PC-3 (cell line): ENCODE data around the gene SCIMP. TPM values are rescaled to one million over a fixed set of nuclear protein-coding genes. Genes with fewer than 3 reads are reported as not detected.

Experiments
- ATAC-seq: fragments of 200-7000 bp; cut with Tn5 transposase; 2 replicates; pipeline ENCODE4 v1.9.1; 2020; ENCODE audit warnings: mild to moderate bottlenecking, moderate library complexity
- BruUV-seq: library from RNA; stranded (reverse); fragments of 400-500 nt; replicated peaks from 2 replicates; lab custom pipeline; 2021; lab: Mats Ljungman, UMichigan
- CTCF ChIA-PET: fragments of 300-600 bp; sonication (Branson Sonifier 250); formaldehyde crosslinking; loops from one replicate; lab custom pipeline; 2022; ENCODE audit warnings: antibody characterized with exemption; lab: Charles Lee
- POLR2A ChIA-PET: fragments of 300-600 bp; sonication (Branson Sonifier 250); formaldehyde crosslinking; loops from one replicate; lab custom pipeline; 2022; ENCODE audit warnings: antibody characterized with exemption; ENCODE audit not compliant: unreplicated experiment; lab: Charles Lee
- DNase-seq: peaks from one replicate; pipeline ENCODE4 v3.0.0-alpha.2; 2015
- H2AFZ ChIP-seq: fragments of 300-600 bp; sonication (generic); 2 replicates; pipeline ENCODE4 v1.6.0; 2016; ENCODE audit warnings: antibody characterized with exemption, low read length
- H3F3A ChIP-seq: fragments of 300-600 bp; sonication (generic); one replicate; pipeline ENCODE4 v1.6.0; 2017; ENCODE audit warnings: antibody characterized with exemption, low read length, control low read depth, mild to moderate bottlenecking; ENCODE audit not compliant: unreplicated experiment
- H3K27ac ChIP-seq: fragments of 300-600 bp; sonication (generic); 2 replicates; pipeline ENCODE4 v1.5.1; 2016; ENCODE audit warnings: mild to moderate bottlenecking, low read length
- H3K27me3 ChIP-seq: fragments of 300-600 bp; sonication (generic); 2 replicates; pipeline ENCODE4 v1.6.1; 2016; ENCODE audit warnings: low read length, mixed read lengths
- H3K36me3 ChIP-seq: fragments of 300-600 bp; sonication (generic); 2 replicates; pipeline ENCODE4 v1.6.1; 2016; ENCODE audit warnings: low read depth, mixed run types, low read length, mixed read lengths
- H3K4me1 ChIP-seq: fragments of 300-600 bp; sonication (generic); 2 replicates; pipeline ENCODE4 v1.5.1; 2016; ENCODE audit warnings: low read length; ENCODE audit not compliant: insufficient read depth
- H3K4me2 ChIP-seq: fragments of 300-600 bp; sonication (generic); 2 replicates; pipeline ENCODE4 v1.6.0; 2016; ENCODE audit warnings: low read length
- H3K4me3 ChIP-seq: fragments of 300-600 bp; sonication (generic); 2 replicates; pipeline ENCODE4 v1.5.1; 2016; ENCODE audit warnings: mild to moderate bottlenecking, low read length, mixed read lengths
- H3K79me2 ChIP-seq: fragments of 300-600 bp; sonication (generic); 2 replicates; pipeline ENCODE4 v1.6.1; 2017; ENCODE audit warnings: low read length, mixed read lengths
- H3K9ac ChIP-seq: fragments of 300-600 bp; sonication (generic); 2 replicates; pipeline ENCODE4 v1.6.0; 2016; ENCODE audit warnings: mild to moderate bottlenecking, low read length
- H3K9me2 ChIP-seq: fragments of 300-600 bp; sonication (generic); replicated peaks from 2 replicates; pipeline ENCODE4 v1.6.1; 2016; ENCODE audit warnings: mixed run types, low read length, mixed read lengths
- H3K9me3 ChIP-seq: fragments of 300-600 bp; sonication (generic); 2 replicates; pipeline ENCODE4 v1.6.1; 2016; ENCODE audit warnings: low read length, mixed read lengths
- H4K20me1 ChIP-seq: fragments of 300-600 bp; sonication (generic); 2 replicates; pipeline ENCODE4 v1.6.1; 2016; ENCODE audit warnings: low read length, mixed read lengths
- EZH2 ChIP-seq: fragments of 300-600 bp; sonication (generic); IDR thresholded peaks from one replicate; pipeline ENCODE4 v1.6.1; 2017; ENCODE audit warnings: antibody characterized with exemption, mild to moderate bottlenecking, low read length; ENCODE audit not compliant: unreplicated experiment
- EZH2phosphoT487 ChIP-seq: fragments of 300-600 bp; sonication (generic); IDR thresholded peaks from 2 replicates; pipeline ENCODE4 v1.6.1; 2018; ENCODE audit warnings: mild to moderate bottlenecking, antibody characterized with exemption, low read length, borderline replicate concordance
- intact Hi-C: fragments of 100-400 bp; cut with micrococcal nuclease; formaldehyde crosslinking; loops from 2 replicates; pipeline ENCODE4 v1.9.0; 2023
- total RNA-seq: library from RNA; depleted of rRNA; stranded (reverse); fragments of >200 nt; gene quantifications from 2 replicates; pipeline ENCODE4 v1.2.3, GENCODE V29; 2014
- TF ChIP-seq, protein P1 (sequence below): fragments of 300-600 bp; sonication (generic); conservative IDR thresholded peaks from 2 replicates; pipeline ENCODE4 v1.5.1; 2017; ENCODE audit warnings: antibody characterized with exemption, low read depth, mild to moderate bottlenecking, low read length

The SCIMP gene
- total RNA-seq, 1 experiment from 2014 or later, result not detected

DNA sequence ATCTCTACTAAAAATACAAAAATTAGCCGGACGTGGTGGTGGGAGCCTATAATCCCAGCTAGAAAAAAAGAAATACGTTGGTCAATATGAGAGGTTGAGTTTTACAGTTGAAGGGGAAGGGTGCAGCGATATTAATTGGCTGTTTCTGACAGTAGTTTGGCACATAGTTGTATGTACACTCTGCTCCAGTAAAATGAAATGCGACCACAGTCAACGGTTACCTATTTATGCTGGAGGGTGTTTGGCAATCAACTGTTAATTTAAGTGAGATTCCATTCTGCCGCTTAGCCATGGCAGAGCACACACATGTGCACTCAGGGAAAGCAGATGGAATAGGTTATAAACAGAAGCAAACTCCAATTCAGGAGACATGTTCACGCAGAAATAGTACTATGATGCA, 33.6 kb downstream of the SCIMP start:
- H3K27me3 ChIP-seq, result no peaks in the 10 kb centered on the region
- H3K4me3 ChIP-seq, result no peak overlapping the region
- H3K27ac ChIP-seq, result no peak overlapping the region
- no peak overlapping the region for H3K4me2 ChIP-seq
- no peak overlapping the region for H3K9ac ChIP-seq
- H2AFZ ChIP-seq, result no peak overlapping the region
- no peaks in the 10 kb centered on the region for H4K20me1 ChIP-seq
- no peak for TF ChIP-seq EZH2
- TF ChIP-seq, protein P1, sequence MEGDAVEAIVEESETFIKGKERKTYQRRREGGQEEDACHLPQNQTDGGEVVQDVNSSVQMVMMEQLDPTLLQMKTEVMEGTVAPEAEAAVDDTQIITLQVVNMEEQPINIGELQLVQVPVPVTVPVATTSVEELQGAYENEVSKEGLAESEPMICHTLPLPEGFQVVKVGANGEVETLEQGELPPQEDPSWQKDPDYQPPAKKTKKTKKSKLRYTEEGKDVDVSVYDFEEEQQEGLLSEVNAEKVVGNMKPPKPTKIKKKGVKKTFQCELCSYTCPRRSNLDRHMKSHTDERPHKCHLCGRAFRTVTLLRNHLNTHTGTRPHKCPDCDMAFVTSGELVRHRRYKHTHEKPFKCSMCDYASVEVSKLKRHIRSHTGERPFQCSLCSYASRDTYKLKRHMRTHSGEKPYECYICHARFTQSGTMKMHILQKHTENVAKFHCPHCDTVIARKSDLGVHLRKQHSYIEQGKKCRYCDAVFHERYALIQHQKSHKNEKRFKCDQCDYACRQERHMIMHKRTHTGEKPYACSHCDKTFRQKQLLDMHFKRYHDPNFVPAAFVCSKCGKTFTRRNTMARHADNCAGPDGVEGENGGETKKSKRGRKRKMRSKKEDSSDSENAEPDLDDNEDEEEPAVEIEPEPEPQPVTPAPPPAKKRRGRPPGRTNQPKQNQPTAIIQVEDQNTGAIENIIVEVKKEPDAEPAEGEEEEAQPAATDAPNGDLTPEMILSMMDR, result no peak
- TF ChIP-seq EZH2phosphoT487, result no peak
- H3K79me2 ChIP-seq, result no peaks in the 10 kb centered on the region
- H3K36me3 ChIP-seq, result peaks cover 3% of the 10 kb centered on the region; the same call in 1 of the 2 replicates
- H3K9me2 ChIP-seq, result no peaks in the 10 kb centered on the region
- DNase-seq (no peak), ATAC-seq (no peak)
- intact Hi-C loops, result no loop called here
- no peaks in the 10 kb centered on the region for H3K4me1 ChIP-seq
- no peaks in the 10 kb centered on the region for H3F3A ChIP-seq
- BruUV-seq, result no TSS peak
- POLR2A ChIA-PET, result no interaction called here
- no peaks in the 10 kb centered on the region for H3K9me3 ChIP-seq
- CTCF ChIA-PET, result no interaction called here

GRCh38 chr17:5200360-5200759, 34.3 kb downstream of the SCIMP start:
- Histone ChIP-seq H3K4me1 (no peaks in the 10 kb centered on the region), H3K9ac (no peak overlapping the region), H4K20me1 (no peaks in the 10 kb centered on the region), H3K9me2 (no peaks in the 10 kb centered on the region), H3K36me3 (peaks cover 3% of the 10 kb centered on the region; the same call in 1 of the 2 replicates), H3F3A (no peaks in the 10 kb centered on the region), H3K9me3 (no peaks in the 10 kb centered on the region), H3K27me3 (no peaks in the 10 kb centered on the region), H3K4me3 (no peak overlapping the region), H3K79me2 (no peaks in the 10 kb centered on the region), H2AFZ (no peak overlapping the region), H3K4me2 (no peak overlapping the region), H3K27ac (no peak overlapping the region)
- ChIA-PET POLR2A (no interaction called here), CTCF (no interaction called here)
- DNase-seq, result no peak
- intact Hi-C loops, result no loop called here
- TF ChIP-seq EZH2phosphoT487, result no peak
- TF ChIP-seq, protein P1, result no peak
- TF ChIP-seq EZH2, result no peak
- no peak for ATAC-seq
- no TSS peak for BruUV-seq

DNA sequence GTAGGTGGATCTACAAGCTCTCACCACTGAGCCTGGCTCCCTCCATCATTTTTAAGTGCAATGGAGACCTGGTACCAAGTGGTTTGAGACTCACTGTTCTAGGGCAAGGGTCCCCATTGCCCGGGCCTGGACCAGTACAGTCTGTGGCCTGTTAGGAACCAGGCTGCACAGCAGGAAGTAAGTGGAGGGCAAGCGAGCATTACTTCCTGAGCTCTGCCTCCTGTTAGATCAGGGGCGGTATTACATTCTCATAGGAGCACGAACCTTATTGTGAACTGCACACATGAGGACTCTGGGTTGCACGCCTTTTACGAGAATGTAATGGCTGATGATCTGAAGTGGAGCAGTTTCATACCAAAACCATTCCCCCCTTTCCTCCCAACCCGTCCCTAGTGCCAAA, 36.2 kb downstream of the SCIMP start:
- ATAC-seq (no peak), DNase-seq (no peak)
- BruUV-seq, result no TSS peak
- Histone ChIP-seq H3K27ac (no peak overlapping the region), H4K20me1 (no peaks in the 10 kb centered on the region), H2AFZ (no peak overlapping the region), H3K9ac (no peak overlapping the region), H3K4me1 (no peaks in the 10 kb centered on the region), H3K9me3 (no peaks in the 10 kb centered on the region), H3K36me3 (peaks cover 3% of the 10 kb centered on the region; the same call in 1 of the 2 replicates), H3K9me2 (no peaks in the 10 kb centered on the region), H3K79me2 (no peaks in the 10 kb centered on the region), H3K4me3 (no peak overlapping the region), H3K27me3 (no peaks in the 10 kb centered on the region), H3F3A (no peaks in the 10 kb centered on the region), H3K4me2 (no peak overlapping the region)
- ChIA-PET POLR2A (no interaction called here), CTCF (no interaction called here)
- TF ChIP-seq EZH2phosphoT487, result no peak
- no peak for TF ChIP-seq EZH2
- TF ChIP-seq, protein P1, result no peak
- intact Hi-C loops, result no loop called here
